SK-N-SH (cell line): ENCODE measurements around the gene RAMACL.

Source experiments
- CTCF ChIP-seq: fragments of 200-600 bp; sonication (generic); IDR thresholded peaks from 2 replicates; pipeline ENCODE4 v1.6.1; 2017; ENCODE audit warnings: antibody characterized with exemption, mild to moderate bottlenecking, moderate library complexity
- ELF1 ChIP-seq: IDR thresholded peaks from 2 replicates; pipeline ENCODE4 v1.4.0; 2012
- EP300 ChIP-seq, 2 experiments: IDR thresholded peaks; 2 replicates each; pipeline versions ENCODE4 v1.4.0 to v1.6.1; 2012; ENCODE audit warnings: borderline replicate concordance in 1 of 2, low read depth in 1 of 2, low read length in 1 of 2
- EZH2phosphoT487 ChIP-seq: fragments of 200-600 bp; sonication (generic); IDR thresholded peaks from 2 replicates; pipeline ENCODE4 v1.6.1; 2017; ENCODE audit warnings: low read depth, mixed run types, mild to moderate bottlenecking, antibody characterized with exemption, moderate library complexity, borderline replicate concordance
- IRF3 ChIP-seq: fragments of 150-350 bp; IDR thresholded peaks from 2 replicates; pipeline ENCODE4 v1.6.1; 2016; ENCODE audit warnings: mild to moderate bottlenecking, low read depth, low read length
- NFIC ChIP-seq: IDR thresholded peaks from 2 replicates; pipeline ENCODE4 v1.4.0; 2012; ENCODE audit warnings: borderline replicate concordance
- POLR2AphosphoS5 ChIP-seq: IDR thresholded peaks from 2 replicates; pipeline ENCODE4 v1.6.1; 2012; ENCODE audit warnings: low read depth, low read length
- RAD21 ChIP-seq: IDR thresholded peaks from 2 replicates; pipeline ENCODE4 v1.6.1; 2012; ENCODE audit warnings: mild to moderate bottlenecking, low read length
- REST ChIP-seq: IDR thresholded peaks from 2 replicates; pipeline ENCODE4 v1.6.1; 2012; ENCODE audit warnings: mild to moderate bottlenecking, low read depth, low read length, moderate library complexity
- RXRA ChIP-seq: IDR thresholded peaks from 2 replicates; pipeline ENCODE4 v1.4.0; 2012; ENCODE audit warnings: low read depth, mild to moderate bottlenecking, borderline replicate concordance
- SIN3A ChIP-seq: IDR thresholded peaks from 2 replicates; pipeline ENCODE4 v1.6.1; 2012; ENCODE audit warnings: low read depth, mild to moderate bottlenecking, low read length, moderate library complexity, borderline replicate concordance
- SMC3 ChIP-seq: IDR thresholded peaks from 2 replicates; pipeline ENCODE4 v1.6.1; 2012; ENCODE audit warnings: low read depth, low read length, improper control_type of control experiment
- TAF1 ChIP-seq: IDR thresholded peaks from 2 replicates; pipeline ENCODE4 v1.6.1; 2012; ENCODE audit warnings: low read depth, mild to moderate bottlenecking, low read length, moderate library complexity, borderline replicate concordance
- USF1 ChIP-seq: IDR thresholded peaks from 2 replicates; pipeline ENCODE4 v1.4.0; 2012; ENCODE audit warnings: low read depth, borderline replicate concordance

GRCh38 chr6:166627033-166627874 is 40.8 kb upstream of the RAMACL start, which contains the start of gene RPS6KA2:
- TF ChIP-seq CTCF (no peak), REST (peak; percentile 73), SIN3A (peak; percentile 71; the same call in 1 of the 2 replicates), EZH2phosphoT487 (no peak), EP300 (IDR thresholded peaks at IDR 0.05; ENCODE audit: borderline replicate concordance in 1 of 2, low read depth in 1 of 2, low read length in 1 of 2) (no peak), TAF1 (peak; percentile 92), USF1 (no peak), POLR2AphosphoS5 (peak; percentile 96), RAD21 (peak; percentile 20), RXRA (no peak), IRF3 (no peak; the same call in 1 of the 2 replicates), ELF1 (no peak), SMC3 (0 out of 2 replicates have a peak, but pooled peaks have one; percentile 8), NFIC (no peak)
